Naive thymus-derived CD4-positive, alpha-beta T cell (primary cell): ENCODE data around the gene TMEM178B. TPM values are rescaled to one million over a fixed set of nuclear protein-coding genes. Genes with fewer than 3 reads are reported as not detected.

Experiments
- ATAC-seq: fragments of 150-1000 bp; cut with Tn5 transposase; 2 replicates; pipeline ENCODE4 v1.10.0; 2021; ENCODE audit warnings: mild to moderate bottlenecking, moderate library complexity
- CTCF ChIA-PET: fragments of 350-600 bp; sonication (Branson Sonifier 250); formaldehyde crosslinking; loops from one replicate; lab custom pipeline; 2021; ENCODE audit warnings: antibody characterized with exemption; lab: Charles Lee
- POLR2A ChIA-PET: fragments of 350-600 bp; sonication (Branson Sonifier 250); formaldehyde crosslinking; loops from one replicate; lab custom pipeline; 2021; ENCODE audit warnings: antibody characterized with exemption, inconsistent platforms; lab: Charles Lee
- DNase-seq, 9 donors: peaks; one replicate each; pipeline versions ENCODE4 v3.0.0 to v3.0.0-alpha.2; 2020 to 2022; ENCODE audit warnings: mixed read lengths in 1 of 9
- H3K27ac ChIP-seq: one replicate; pipeline ENCODE4 v1.7.0; 2013; ENCODE audit warnings: mild to moderate bottlenecking, low read depth, low read length, moderate library complexity
- H3K27me3 ChIP-seq, 2 donors: one replicate each; pipeline ENCODE4 v1.7.0; 2013; ENCODE audit warnings: low read length in 2 of 2, mild to moderate bottlenecking in 2 of 2, moderate library complexity in 2 of 2; ENCODE audit not compliant: control insufficient read depth in 2 of 2, insufficient read depth in 2 of 2
- H3K36me3 ChIP-seq, 3 experiments: 1 replicate in 2 of 3; 2 replicates in 1 of 3; pipeline ENCODE4 v1.7.0; 2013; ENCODE audit warnings: low read length in 3 of 3, mild to moderate bottlenecking in 3 of 3, moderate library complexity in 1 of 3; ENCODE audit not compliant: insufficient read depth in 3 of 3, control insufficient read depth in 2 of 3
- H3K4me1 ChIP-seq, 2 donors: one replicate each; pipeline ENCODE4 v1.7.0; 2013; ENCODE audit warnings: low read length in 2 of 2, mild to moderate bottlenecking in 2 of 2, moderate library complexity in 1 of 2; ENCODE audit not compliant: control insufficient read depth in 2 of 2, insufficient read depth in 2 of 2
- H3K4me3 ChIP-seq: 2 replicates; pipeline ENCODE4 v1.7.0; 2013; ENCODE audit warnings: mild to moderate bottlenecking, low read length
- H3K9me3 ChIP-seq, 3 experiments: 1 replicate in 2 of 3; 2 replicates in 1 of 3; pipeline ENCODE4 v1.7.0; 2013; ENCODE audit warnings: low read length in 3 of 3; ENCODE audit not compliant: control insufficient read depth in 2 of 3
- H3K27ac Mint-ChIP-seq, 9 donors: one replicate each; pipeline ENCODE4 v1.8.0; 2020 to 2022; ENCODE audit warnings: mixed read lengths in 9 of 9, mild to moderate bottlenecking in 8 of 9, moderate library complexity in 5 of 9, inconsistent platforms in 2 of 9
- H3K27me3 Mint-ChIP-seq, 5 donors: one replicate each; pipeline ENCODE4 v1.8.0; 2021 to 2022; ENCODE audit warnings: mixed read lengths in 5 of 5, mild to moderate bottlenecking in 1 of 5
- H3K36me3 Mint-ChIP-seq, 5 donors: one replicate each; pipeline ENCODE4 v1.8.0; 2020 to 2022; ENCODE audit warnings: mixed read lengths in 5 of 5, mild to moderate bottlenecking in 3 of 5, inconsistent platforms in 1 of 5
- H3K4me1 Mint-ChIP-seq, 7 donors: one replicate each; pipeline ENCODE4 v1.8.0; 2020 to 2022; ENCODE audit warnings: mixed read lengths in 7 of 7, mild to moderate bottlenecking in 3 of 7, inconsistent platforms in 1 of 7
- H3K4me3 Mint-ChIP-seq, 10 donors: one replicate each; pipeline ENCODE4 v1.8.0; 2020 to 2022; ENCODE audit warnings: mild to moderate bottlenecking in 10 of 10, mixed read lengths in 10 of 10, moderate library complexity in 6 of 10, inconsistent platforms in 2 of 10
- H3K9me3 Mint-ChIP-seq, 11 donors: one replicate each; pipeline ENCODE4 v1.8.0; 2020 to 2022; ENCODE audit warnings: mixed read lengths in 11 of 11, mild to moderate bottlenecking in 4 of 11, inconsistent platforms in 1 of 11, moderate library complexity in 1 of 11
- intact Hi-C, 2 donors: fragments of 100-400 bp; cut with micrococcal nuclease; formaldehyde crosslinking; loops; one replicate each; pipeline ENCODE4 v1.15.1; 2023
- polyA plus RNA-seq, 2 donors: library from polyadenylated mRNA; unstranded; fragments of 300-500 nt; fragmentation: Illumina TruSeq; gene quantifications; one replicate each; pipeline ENCODE4 v1.2.3, GENCODE V29; 2021
- total RNA-seq, 6 experiments: library from RNA in 5 of 6; stranded (reverse) in 5 of 6; gene quantifications; 1 replicate in 5 of 6; 2 replicates in 1 of 6; pipeline ENCODE4 v1.2.3 and lab custom pipeline; 2021 to 2026

TMEM178B gene
- total and polyA plus RNA-seq, 7 experiments from 2014 or later: 0.05 to 3.0 (median 0.10) TPM; not detected in 4

- CTCF ChIA-PET: no interaction called here
- Mint-ChIP-seq H3K9me3 (no peaks in the 10 kb centered on the region), H3K36me3 (no peaks in the 10 kb centered on the region), H3K4me3 (no peak overlapping the region), H3K27ac (no peak overlapping the region), H3K27me3 (peaks cover 10 to 50% (median 33%) of the 10 kb centered on the region in 5 donors), H3K4me1 (peaks cover 0 to 3% (median 0%) of the 10 kb centered on the region in 7 donors)
- Histone ChIP-seq H3K36me3 (no peaks in the 10 kb centered on the region), H3K27ac (no peak overlapping the region), H3K9me3 (no peaks in the 10 kb centered on the region), H3K4me3 (no peak overlapping the region), H3K4me1 (no peaks in the 10 kb centered on the region), H3K27me3 (no peaks in the 10 kb centered on the region)
- DNase-seq (no peak), ATAC-seq (no peak)
- POLR2A ChIA-PET: no interaction called here
- intact Hi-C loops: no loop called here
Observed at GRCh38 chr7:141497391-141497790, 423.5 kb downstream of the TMEM178B start.

- intact Hi-C loops: no loop called here
- Histone ChIP-seq H3K9me3 (no peaks in the 10 kb centered on the region), H3K4me1 (no peaks in the 10 kb centered on the region), H3K27ac (no peak overlapping the region), H3K4me3 (no peak overlapping the region), H3K36me3 (no peaks in the 10 kb centered on the region), H3K27me3 (no peaks in the 10 kb centered on the region)
- ATAC-seq (no peak), DNase-seq (no peak)
- H3K27ac Mint-ChIP-seq: no peak overlapping the region
- no peaks in the 10 kb centered on the region for H3K9me3 Mint-ChIP-seq
- H3K36me3 Mint-ChIP-seq: no peaks in the 10 kb centered on the region
- CTCF ChIA-PET: no interaction called here
- H3K27me3 Mint-ChIP-seq: peaks cover 0 to 41% (median 22%) of the 10 kb centered on the region in 5 donors
- no peak overlapping the region for H3K4me3 Mint-ChIP-seq
- no peaks in the 10 kb centered on the region for H3K4me1 Mint-ChIP-seq
- POLR2A ChIA-PET: no interaction called here
Observed at GRCh38 chr7:141500608-141501007, 426.7 kb downstream of the TMEM178B start.

GRCh38 chr7:141501451-141501850 is 427.6 kb downstream of the TMEM178B start:
- ATAC-seq: no peak
- POLR2A ChIA-PET: no interaction called here
- no peaks in the 10 kb centered on the region for H3K4me1 ChIP-seq
- H3K4me3 ChIP-seq: no peak overlapping the region
- Mint-ChIP-seq H3K4me3 (no peak overlapping the region), H3K27me3 (peaks cover 0 to 40% (median 26%) of the 10 kb centered on the region in 5 donors), H3K9me3 (no peaks in the 10 kb centered on the region), H3K27ac (no peak overlapping the region), H3K36me3 (no peaks in the 10 kb centered on the region), H3K4me1 (no peaks in the 10 kb centered on the region)
- CTCF ChIA-PET: no interaction called here
- no peak for DNase-seq
- intact Hi-C loops: no loop called here
- H3K36me3 ChIP-seq: no peaks in the 10 kb centered on the region
- H3K9me3 ChIP-seq: no peaks in the 10 kb centered on the region
- no peak overlapping the region for H3K27ac ChIP-seq
- no peaks in the 10 kb centered on the region for H3K27me3 ChIP-seq

GRCh38 chr7:141511316-141511675 is 437.4 kb downstream of the TMEM178B start:
- peak overlapping the region in 7 of 10 donors; percentile 7 to 79 (median 61) for H3K4me3 Mint-ChIP-seq
- H3K4me3 ChIP-seq: peak overlapping the region; percentile 16
- CTCF ChIA-PET: no interaction called here

GRCh38 chr7:141511676-141512396 is 438.0 kb downstream of the TMEM178B start:
- Histone ChIP-seq H3K9me3 (peaks cover 0 to 3% (median 0%) of the 10 kb centered on the region in 3 experiments), H3K27ac (no peak overlapping the region), H3K4me3 (peak overlapping the region; percentile 16), H3K27me3 (no peaks in the 10 kb centered on the region), H3K4me1 (no peaks in the 10 kb centered on the region), H3K36me3 (no peaks in the 10 kb centered on the region)
- peaks cover 63 to 76% (median 72%) of the 10 kb centered on the region in 5 donors for H3K27me3 Mint-ChIP-seq
- H3K9me3 Mint-ChIP-seq: peaks cover 2 to 20% (median 6%) of the 10 kb centered on the region in 11 donors
- ChIA-PET CTCF (no interaction called here), POLR2A (no interaction called here)
- H3K27ac Mint-ChIP-seq: no peak overlapping the region
- ATAC-seq (no peak), DNase-seq (no peak)
- peak overlapping the region; percentile 61 to 79 (median 72) for H3K4me3 Mint-ChIP-seq
- intact Hi-C loops: no loop called here
- peaks cover 0 to 13% (median 3%) of the 10 kb centered on the region in 5 donors for H3K36me3 Mint-ChIP-seq
- H3K4me1 Mint-ChIP-seq: peaks cover 8 to 16% (median 13%) of the 10 kb centered on the region in 7 donors

More at GRCh38 chr7:141511316-141511675, 437.4 kb downstream of the TMEM178B start:
- no peaks in the 10 kb centered on the region for H3K4me1 ChIP-seq
- H3K4me1 Mint-ChIP-seq: peaks cover 8 to 16% (median 13%) of the 10 kb centered on the region in 7 donors
- peaks cover 0 to 3% (median 0%) of the 10 kb centered on the region in 3 experiments for H3K9me3 ChIP-seq
- H3K27ac Mint-ChIP-seq: no peak overlapping the region
- intact Hi-C loops: no loop called here
- H3K27me3 Mint-ChIP-seq: peaks cover 61 to 78% (median 71%) of the 10 kb centered on the region in 5 donors
- peaks cover 0 to 13% (median 3%) of the 10 kb centered on the region in 5 donors for H3K36me3 Mint-ChIP-seq
- H3K9me3 Mint-ChIP-seq: peaks cover 2 to 20% (median 6%) of the 10 kb centered on the region in 11 donors
- H3K27ac ChIP-seq: no peak overlapping the region
- H3K27me3 ChIP-seq: no peaks in the 10 kb centered on the region
- POLR2A ChIA-PET: no interaction called here
- DNase-seq: no peak
- no peak for ATAC-seq
- H3K36me3 ChIP-seq: no peaks in the 10 kb centered on the region

GRCh38 chr7:141512597-141512996 is 438.7 kb downstream of the TMEM178B start:
- H3K27me3 ChIP-seq: no peaks in the 10 kb centered on the region
- CTCF ChIA-PET: no interaction called here

More at GRCh38 chr7:141512597-141512996, 438.7 kb downstream of the TMEM178B start:
- no peak for ATAC-seq
- no peak overlapping the region for H3K27ac ChIP-seq
- H3K27ac Mint-ChIP-seq: no peak overlapping the region
- peaks cover 0 to 13% (median 3%) of the 10 kb centered on the region in 5 donors for H3K36me3 Mint-ChIP-seq
- H3K36me3 ChIP-seq: no peaks in the 10 kb centered on the region
- no peaks in the 10 kb centered on the region for H3K4me1 ChIP-seq
- no peak for DNase-seq
- peak overlapping the region in 9 of 10 donors; percentile 61 to 79 (median 71) for H3K4me3 Mint-ChIP-seq
- peaks cover 2 to 20% (median 6%) of the 10 kb centered on the region in 11 donors for H3K9me3 Mint-ChIP-seq
- peaks cover 63 to 77% (median 70%) of the 10 kb centered on the region in 5 donors for H3K27me3 Mint-ChIP-seq
- peaks cover 0 to 3% (median 0%) of the 10 kb centered on the region in 3 experiments for H3K9me3 ChIP-seq
- H3K4me1 Mint-ChIP-seq: peaks cover 8 to 16% (median 13%) of the 10 kb centered on the region in 7 donors
- intact Hi-C loops: no loop called here
- POLR2A ChIA-PET: no interaction called here
- no peak overlapping the region for H3K4me3 ChIP-seq
